HG02870 (cell line): ENCODE results near the gene IGSF9.
"Not testable (repeated sequence)": the region's sequence is repeated elsewhere in the genome, so short reads cannot be mapped to it uniquely, and the experiment has no call there.

Experiments used
- ATAC-seq: cut with Tn5 transposase; IDR thresholded peaks from one replicate; pipeline ENCODE4 v1.9.1; 2021; ENCODE audit warnings: mild to moderate bottlenecking, moderate library complexity; ENCODE audit not compliant: unreplicated experiment

IGSF9 gene

DNA sequence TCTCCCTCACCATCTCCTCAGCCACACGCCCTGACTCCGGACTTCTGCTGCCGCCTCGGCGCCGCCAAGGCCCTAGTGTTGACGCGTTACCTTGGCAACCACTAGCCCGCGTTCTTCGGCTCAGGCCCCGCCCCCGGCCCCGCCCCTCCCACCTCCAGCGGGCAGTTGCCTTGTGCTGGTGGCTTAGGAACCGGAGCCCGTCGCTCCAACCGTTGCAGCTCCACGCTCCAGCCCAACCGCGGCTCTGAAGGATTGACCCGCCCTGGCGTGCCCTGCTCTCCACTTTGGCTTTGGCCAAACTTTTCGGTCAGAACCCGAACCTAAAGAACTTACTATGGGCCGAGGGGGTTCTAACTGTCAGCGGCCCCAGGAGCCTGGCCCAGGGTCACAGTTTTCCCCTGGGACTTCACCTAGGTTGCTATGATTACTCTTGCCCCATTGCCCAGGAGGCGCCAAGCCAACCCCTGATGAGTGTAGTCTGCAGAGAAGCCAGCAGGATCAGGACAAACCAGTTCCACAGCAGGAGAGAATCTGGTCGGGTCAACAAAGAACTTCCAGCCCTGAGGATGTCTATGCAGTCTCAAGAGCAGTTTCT, 45.2 kb downstream of the IGSF9 start, which contains the start of gene CFAP45:
TSS of gene CFAP45 (minus strand) at position 80 of the 595 bp plus-strand sequence. CDS start at position 13, 67 bp downstream.
- no peak for ATAC-seq

DNA sequence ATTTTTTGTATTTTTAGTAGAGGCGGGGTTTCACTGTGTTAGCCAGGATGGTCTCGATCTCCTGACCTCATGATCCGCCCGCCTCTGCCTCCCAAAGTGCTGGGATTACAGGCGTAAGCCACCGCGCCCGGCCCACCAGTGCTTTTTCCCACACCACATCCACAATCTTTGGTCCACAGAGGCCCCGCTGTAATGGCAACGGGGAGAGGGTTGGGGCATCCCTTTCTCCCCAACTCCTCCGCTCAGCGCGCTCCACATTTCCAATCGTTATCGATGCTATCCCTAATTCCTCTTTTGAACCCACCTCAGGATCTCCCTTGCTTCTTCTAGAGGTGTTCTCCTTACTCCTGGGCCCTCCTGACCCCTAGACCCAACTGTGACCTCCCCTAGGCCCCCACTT, 45.8 kb downstream of the IGSF9 start:
- not testable (repeated sequence) for ATAC-seq

DNA sequence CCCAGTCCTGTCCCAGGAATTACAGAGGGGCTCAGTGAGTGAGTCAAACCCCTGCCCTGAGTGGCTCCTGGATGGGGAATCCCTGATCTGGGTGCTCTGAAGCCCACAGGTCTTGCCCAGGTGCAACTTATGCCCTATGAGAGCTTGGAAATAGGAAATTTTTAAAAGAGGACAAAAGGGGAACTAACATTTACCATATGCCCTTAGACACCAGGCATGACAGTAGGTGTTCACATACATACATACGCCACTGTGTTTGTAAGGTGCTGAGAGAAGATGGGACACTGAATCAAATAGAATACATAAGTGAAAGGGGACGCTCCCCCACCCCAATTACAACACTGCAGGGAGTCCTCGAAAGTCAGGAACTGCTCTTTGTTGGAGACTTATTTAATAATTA, 46.9 kb downstream of the IGSF9 start:
- no peak for ATAC-seq

DNA sequence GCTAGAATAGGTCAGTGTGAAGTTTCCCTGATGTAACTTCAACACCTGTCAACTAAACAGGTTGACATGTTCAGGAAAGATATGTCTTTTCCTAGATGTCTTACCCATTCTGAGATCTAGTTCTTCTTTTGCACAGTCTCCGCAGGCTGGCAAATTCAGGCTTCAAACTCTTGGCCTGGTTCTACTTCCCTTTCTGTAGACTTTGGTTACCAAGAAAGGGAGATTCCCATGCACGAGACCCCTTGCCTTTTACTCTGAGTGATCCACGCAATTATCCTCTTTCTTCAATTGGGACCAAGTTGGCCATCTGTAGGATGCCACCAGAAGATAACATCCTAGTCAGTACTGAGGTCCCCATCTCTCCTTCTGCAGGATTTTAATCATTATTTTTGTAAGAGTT, 47.5 kb downstream of the IGSF9 start:
- ATAC-seq, result no peak

DNA sequence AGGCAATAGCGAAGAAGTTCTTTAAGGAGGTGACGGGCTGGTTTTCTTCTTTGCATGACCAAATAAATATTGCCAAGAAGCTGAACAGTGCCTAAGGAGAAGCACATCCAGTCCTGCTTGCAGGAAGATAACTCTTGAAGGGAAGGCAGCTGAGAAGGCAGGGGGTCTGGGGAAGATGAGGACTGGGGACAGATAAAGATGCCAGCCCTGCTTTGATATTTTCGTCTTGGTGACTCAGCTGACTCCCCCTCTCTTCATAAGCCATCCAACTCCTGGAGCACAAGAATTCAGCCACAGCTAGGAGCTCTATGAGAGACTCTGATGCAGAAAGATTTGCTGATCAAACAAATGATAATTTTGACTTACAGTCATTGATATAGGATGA, 48.9 kb downstream of the IGSF9 start:
- ATAC-seq, result no peak

DNA sequence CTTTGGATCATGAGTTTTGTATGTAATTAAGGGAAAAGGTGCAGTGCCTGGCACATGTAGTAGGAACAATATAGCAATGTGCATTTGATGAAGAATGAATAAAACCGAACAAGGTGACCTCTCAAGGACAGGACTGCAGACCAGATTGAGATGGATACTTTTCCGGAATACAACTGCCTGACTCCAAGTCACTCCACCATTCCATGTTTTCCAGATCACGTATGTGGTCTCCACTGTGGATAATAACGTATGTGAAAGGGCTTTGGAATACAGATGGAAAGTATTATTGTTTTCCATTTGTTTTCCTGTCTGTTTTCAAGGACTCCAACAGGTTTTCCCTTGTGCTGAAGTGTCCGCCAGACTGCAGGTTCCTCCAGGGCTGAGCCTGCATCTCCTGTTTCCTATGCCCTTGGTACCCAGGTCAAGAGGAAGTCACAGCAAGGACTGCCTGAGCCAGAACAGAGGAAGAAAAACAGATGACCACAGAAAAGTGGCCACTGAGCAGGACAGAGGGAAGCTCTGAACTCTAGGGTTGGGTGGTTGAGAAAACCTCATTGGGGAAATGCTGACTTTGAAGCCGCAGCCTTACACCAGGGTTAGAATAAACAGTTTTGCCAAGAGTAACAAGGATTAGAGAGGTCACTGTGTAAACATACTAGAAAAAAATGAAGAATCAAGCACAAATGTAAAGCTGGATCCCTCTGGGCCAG, 49.4 kb downstream of the IGSF9 start:
- ATAC-seq, result no peak

DNA sequence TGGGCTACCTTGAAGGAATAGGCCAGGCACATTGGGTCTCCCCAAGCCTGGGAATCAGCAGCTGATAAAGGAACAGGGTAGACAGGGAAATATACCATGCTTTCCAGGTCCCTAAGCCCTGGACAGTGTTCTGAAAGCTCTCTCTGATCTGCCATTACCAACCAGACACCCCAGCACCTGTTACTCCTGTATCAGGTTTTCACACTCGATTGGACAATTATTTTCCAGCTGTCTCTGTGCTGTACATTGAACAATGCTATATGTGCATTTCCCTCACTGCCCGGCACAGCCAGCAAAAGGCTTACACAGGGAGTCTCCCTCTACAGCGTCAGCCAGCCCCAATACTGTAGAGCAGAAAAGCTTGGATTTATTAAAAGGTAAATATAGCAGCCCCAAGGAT, 50.1 kb downstream of the IGSF9 start:
- no peak for ATAC-seq

DNA sequence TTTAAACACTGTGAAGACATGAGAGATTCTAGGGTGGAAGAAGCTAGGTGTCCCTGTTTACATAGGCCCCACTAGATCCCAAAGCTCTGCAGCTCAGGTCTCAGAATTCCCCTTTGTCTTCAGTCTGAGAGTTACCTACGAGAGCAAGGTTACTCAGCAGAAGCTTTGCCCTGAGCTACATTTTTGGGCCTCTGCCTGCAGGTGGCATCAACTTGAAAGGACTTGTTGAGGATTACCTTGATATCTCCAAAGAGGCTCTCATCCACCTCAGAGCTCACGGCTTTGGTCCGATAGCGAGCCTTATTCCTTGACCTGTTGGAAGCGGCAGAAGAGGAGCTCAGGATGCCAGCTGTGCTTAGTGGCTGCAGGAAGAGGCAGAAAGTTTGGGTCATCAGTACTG, 52.5 kb downstream of the IGSF9 start:
- ATAC-seq, result no peak

DNA sequence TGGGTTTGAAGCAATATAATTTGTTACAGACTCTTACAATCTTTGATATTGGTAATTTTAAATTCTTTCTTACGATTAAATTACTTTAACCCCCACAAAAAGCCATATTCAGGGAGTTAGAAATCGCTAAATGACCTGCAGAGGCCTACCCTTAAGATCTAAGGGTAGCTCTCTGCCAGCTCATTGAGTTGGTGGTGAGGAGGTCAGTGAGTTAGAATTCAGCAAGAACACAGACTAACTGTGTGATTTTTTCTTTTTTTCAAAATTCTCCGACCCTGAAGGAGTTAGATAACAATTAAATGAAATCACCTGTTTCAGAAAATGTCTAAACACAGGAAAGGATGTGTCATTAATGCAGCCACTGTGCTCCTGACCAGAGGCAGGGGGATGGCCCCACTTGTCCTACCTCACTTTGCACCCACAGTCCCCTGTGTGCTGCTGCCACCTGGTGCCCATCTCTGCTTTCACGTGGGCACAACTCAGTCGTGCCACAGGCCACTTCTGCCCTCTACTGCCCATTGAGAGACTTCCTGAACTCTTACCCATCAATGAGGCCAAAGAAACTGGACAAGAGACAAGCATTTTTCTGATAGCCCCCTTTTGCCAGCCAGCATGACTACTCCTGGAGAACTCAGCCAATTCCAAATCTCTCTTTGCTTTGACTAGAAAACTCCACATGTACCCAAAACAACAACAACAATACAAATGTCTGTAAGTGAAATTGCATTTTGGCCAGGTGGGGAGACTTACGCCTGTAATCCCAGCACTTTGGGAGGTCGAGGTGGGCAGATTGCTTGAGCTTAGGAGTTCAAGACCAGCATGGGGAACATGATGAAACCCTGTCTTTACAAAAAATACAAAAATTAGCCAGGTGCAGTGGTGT, 53.9 kb downstream of the IGSF9 start:
- no peak for ATAC-seq

DNA sequence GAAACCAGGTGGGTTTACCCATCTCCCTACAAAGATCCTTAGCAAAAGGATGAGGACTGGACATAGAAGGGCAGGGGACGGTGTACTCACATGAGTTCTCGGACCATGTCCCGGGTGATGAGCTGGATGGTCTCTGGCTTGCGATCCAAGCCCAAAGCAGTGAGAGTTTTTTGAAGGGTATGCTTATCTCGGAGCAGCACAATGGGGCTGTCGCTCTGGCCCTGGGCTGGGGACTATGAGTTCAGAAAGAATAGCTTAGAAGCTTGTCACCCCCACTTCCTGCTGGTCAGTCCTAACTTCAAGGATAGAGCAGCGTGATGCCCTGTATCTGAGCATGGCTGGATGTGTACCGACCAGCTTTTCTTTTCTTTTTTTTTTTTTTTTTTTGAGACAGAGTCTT, 55.0 kb downstream of the IGSF9 start:
- no peak for ATAC-seq

DNA sequence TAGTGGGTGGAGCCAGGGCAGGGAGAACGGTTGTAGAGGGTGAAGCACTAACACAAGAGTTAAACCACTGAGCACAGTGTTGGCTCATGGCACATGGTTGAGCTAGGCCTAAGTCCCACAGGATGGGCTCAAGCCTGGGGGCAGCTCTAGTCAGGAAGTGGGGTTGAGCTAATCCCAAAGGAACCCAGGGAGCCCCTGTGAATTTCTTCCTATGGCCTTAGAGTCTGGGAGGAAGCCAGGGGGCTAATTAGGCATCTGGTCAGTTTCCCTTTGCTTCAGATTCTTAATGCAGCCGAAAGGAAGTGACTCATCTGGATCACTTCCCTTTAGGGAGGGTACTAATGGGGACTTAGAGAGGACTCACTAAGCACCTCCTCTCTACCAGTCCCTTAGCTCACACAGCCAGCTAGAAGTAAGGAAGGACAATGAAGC, 55.6 kb downstream of the IGSF9 start:
- peak; percentile 96 for ATAC-seq

DNA sequence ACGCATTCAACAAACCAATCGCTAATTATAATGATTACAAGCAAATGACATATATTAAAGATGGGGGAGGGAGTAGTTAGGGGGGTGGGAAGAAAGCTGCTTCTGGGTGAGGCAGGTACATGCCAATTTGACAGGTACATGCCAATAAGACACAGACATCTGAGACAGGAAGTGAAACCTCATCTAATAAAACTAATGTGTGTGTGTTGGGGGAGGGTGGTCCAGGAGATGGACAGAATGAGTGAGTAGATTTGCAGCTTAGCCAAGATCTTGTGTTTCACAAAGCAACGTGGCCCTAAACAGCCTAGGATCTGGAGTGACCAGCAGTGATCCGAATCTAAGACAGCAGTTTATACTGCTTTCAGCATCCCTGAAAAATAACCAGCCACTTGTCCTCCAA, 56.2 kb downstream of the IGSF9 start:
- ATAC-seq, result no peak

DNA sequence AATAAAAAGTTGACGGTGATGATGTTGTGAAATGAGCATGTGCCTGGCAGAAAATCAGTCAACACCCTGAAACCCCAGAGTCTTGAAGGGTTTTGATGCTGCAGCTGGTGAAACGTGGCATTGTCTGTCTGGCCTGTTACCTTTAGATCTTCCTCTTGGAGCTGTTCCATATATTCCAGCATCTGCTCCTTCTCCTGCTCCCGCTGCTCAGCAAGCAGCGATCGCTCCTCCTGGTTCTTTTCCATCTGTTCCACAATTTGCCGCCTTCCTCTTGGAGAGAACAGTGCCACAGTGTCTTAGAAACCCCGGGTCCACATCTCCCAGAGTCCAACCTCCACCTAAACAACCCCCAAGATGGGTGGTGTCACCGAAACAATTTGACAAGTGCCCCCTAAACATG, 61.1 kb downstream of the IGSF9 start:
- ATAC-seq, result no peak

DNA sequence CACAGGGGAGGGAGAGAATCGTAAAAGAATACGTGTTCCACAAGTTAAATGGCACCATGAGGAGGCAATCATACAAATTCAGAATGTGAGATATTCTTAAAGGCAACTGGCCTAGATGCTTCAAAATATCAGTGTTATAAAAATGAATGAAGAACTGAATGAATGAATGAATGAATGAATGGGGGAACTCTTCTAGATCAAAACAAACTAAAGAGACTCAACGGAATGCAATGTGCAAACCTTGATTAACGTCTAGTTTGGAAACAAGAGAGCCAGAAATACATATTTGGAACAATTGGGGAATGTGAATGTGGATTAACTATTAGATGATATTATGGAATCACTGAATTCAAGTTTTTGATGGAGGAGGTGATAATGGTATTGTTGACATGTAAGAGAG, 62.3 kb downstream of the IGSF9 start:
- ATAC-seq, result no peak

DNA sequence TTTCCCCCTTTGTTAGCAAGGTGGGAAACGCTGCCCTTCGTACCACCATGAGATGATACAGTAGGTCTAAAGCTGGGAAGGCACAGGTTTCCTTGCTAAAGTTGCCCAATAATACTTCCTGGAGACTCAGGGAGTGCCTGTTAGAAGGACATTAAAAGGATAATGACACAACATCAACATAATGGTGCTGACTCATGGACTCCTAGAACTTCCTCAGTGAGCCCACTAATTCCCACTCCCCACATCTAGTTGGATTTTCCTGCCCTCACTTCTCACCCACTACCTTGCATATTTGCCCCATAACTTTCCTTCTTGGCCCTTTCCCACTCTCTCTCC, 62.9 kb downstream of the IGSF9 start:
- ATAC-seq, result no peak

DNA sequence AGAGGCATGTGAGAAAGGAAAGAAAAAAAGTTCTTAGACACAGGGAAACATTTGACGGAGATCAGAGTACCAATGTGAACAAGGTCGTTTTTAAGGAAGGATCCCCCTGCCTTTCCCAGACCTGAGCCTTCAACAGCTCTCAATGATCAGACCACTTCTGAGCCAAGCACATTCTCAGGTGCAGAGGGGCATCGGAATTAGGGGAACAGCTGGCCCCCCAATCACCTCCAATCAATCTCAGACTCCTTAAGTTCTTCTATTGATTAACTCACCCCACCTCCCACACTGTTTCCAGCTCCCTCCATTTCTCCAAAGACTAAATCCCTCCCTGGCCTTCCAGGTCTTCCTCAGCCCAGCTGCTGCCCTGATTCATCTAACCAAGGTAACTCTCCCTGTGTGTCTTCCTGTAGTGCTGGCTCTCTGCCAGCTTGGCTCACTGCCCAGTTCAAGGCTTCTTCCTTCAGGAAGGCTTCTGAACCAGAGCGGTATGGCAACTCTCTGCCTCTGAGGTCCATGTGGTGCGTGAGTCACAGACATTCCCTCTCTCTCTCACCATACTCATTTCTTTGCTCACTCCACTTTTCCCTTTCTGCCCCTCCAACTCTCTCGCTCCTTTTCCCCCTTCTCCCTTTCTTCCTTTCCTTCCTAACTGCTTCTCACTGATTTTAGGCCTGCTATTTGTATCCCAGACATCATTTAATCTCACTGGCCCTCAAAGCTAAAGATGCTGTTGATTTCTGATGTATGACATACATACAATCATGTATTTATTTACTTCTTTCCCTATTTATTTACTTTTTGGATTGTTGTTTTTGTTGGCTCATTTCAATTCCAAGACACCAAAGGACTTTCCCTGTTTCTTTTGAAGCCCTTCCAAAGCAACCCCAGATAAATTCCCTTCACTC, 63.5 kb downstream of the IGSF9 start:
- no peak for ATAC-seq

DNA sequence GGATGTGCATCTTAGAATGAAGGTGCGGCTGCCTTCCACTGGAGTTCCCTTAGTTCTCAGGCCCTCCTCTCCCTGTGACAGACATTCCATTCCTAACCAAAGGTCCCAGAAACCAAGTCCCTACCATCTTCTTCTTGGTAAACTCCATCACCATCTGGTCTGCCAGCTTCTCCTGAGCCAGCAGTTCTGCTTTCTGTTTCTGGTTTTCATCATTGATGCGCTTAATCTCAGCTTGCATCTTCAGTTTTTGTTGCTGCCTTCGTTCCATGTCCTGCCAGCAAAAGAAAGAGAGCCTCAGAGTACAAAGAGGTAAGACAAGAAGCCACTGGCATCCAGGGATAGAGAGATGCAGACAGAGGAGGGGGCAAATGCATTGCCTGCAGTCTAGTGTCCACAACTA, 65.0 kb downstream of the IGSF9 start:
- ATAC-seq, result no peak

DNA sequence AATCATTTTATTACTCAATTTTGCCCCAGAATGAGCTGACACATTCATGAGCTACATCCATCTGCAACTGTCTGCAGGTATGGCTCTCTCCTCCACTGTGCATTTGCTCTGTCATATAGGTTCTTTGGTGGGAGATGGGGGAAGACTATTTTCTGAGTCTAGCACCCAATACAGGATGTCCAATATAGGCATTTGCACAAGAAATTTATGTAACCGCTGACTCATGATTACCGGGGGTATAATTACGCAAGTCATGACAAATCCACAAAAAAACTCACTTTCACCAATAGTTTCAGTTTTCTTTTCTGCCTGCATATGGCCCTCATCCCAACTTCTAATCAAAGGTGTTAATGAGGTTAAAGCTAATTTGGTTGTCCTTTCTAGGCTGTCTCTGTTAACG, 65.4 kb downstream of the IGSF9 start:
- no peak for ATAC-seq

DNA sequence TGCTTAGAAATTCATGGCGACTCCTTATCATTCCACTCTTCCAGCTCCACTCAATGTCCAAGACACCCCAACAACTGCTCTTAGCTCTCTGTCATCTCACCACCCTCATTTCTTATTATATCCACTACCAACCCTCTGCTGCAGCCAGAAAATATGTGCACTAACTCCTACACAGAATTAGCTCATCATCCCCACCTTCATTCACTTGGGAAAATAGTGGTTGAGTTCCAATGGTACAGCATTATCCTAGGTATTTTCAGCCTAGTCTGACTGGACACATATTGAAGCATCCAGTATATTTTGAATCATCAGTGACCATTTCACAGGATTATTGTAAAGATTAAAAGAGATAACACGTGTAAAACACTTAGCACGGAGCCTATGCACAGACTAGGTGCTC, 66.3 kb downstream of the IGSF9 start:
- no peak for ATAC-seq

DNA sequence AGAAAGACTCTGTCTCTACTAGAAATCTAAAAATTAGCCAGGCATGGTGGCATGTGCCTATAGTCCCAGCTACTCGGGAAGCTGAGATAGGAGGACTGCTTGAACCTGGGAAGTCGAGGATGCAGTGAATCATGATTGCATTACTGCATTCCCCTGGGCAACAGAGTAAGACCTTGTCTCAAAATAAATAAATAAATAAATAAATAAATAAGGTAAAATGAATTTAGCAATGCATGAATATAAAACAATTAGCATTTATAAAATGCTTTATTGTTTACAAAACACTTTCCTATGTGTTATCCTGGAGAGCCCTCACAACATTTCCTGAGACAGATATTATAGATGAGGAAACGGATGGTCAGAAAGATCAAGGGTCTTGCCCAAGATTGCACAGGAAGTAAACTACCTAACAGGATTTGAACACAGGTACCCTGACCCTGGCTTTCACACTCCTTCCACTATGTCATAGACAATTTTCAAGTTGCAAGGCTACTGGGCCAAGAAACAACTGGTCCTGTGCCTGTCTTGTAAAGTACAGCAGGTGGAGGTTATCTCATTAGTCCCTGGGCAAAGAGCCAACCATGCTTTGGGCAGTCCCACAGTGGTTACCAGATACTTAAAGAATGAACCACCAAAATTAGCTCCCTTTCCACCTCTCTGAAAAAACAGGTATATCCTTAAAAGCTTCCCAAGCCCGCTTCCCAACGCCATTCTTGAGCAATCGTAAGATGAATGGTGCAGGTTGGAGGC, 67.5 kb downstream of the IGSF9 start:
- no peak for ATAC-seq
